GM19328 (cell line): Measurements from ENCODE around the gene ANTXR1.
"Not testable (repeated sequence)": the region's sequence is repeated elsewhere in the genome, so short reads cannot be mapped to it uniquely, and the experiment has no call there.

Source experiments
- ATAC-seq: cut with Tn5 transposase; IDR thresholded peaks from one replicate; pipeline ENCODE4 v1.9.1; 2021; ENCODE audit warnings: mild to moderate bottlenecking, moderate library complexity; ENCODE audit not compliant: unreplicated experiment

ANTXR1 gene

GRCh38 chr2:69223759-69224511 lies 211.0 kb downstream of the ANTXR1 start:
- ATAC-seq = no peak

- no peak for ATAC-seq
These were observed 211.5 kb downstream of the ANTXR1 start for GRCh38 chr2:69224512-69224837.

GRCh38 chr2:69225933-69226332 lies 213.0 kb downstream of the ANTXR1 start:
- no peak for ATAC-seq

- ATAC-seq = no peak
These were observed 213.9 kb downstream of the ANTXR1 start for GRCh38 chr2:69226903-69227302.

- no peak for ATAC-seq
These were observed 214.7 kb downstream of the ANTXR1 start for GRCh38 chr2:69227716-69228115.

- ATAC-seq = not testable (repeated sequence)
These were observed 218.0 kb downstream of the ANTXR1 start for GRCh38 chr2:69230946-69231345.

- no peak for ATAC-seq
These were observed 218.8 kb downstream of the ANTXR1 start for GRCh38 chr2:69231612-69232277.

GRCh38 chr2:69235835-69236234 lies 222.9 kb downstream of the ANTXR1 start:
- not testable (repeated sequence) for ATAC-seq

GRCh38 chr2:69237070-69237670 lies 224.2 kb downstream of the ANTXR1 start:
- ATAC-seq = no peak

GRCh38 chr2:69238449-69239031 lies 225.6 kb downstream of the ANTXR1 start:
- ATAC-seq = no peak

GRCh38 chr2:69241093-69241492 lies 228.1 kb downstream of the ANTXR1 start:
- ATAC-seq = no peak

- no peak for ATAC-seq
These were observed 228.9 kb downstream of the ANTXR1 start for GRCh38 chr2:69241664-69242514.

GRCh38 chr2:69242651-69243051 lies 229.7 kb downstream of the ANTXR1 start:
- no peak for ATAC-seq

- no peak for ATAC-seq
These were observed 230.7 kb downstream of the ANTXR1 start for GRCh38 chr2:69243652-69244051.

- ATAC-seq = no peak
These were observed 231.9 kb downstream of the ANTXR1 start for GRCh38 chr2:69244882-69245281.

GRCh38 chr2:69247583-69247982 lies 234.6 kb downstream of the ANTXR1 start:
- no peak for ATAC-seq

GRCh38 chr2:69248232-69248631 lies 235.3 kb downstream of the ANTXR1 start:
- no peak for ATAC-seq

GRCh38 chr2:69250981-69251380 lies 238.0 kb downstream of the ANTXR1 start:
- ATAC-seq = no peak

- no peak for ATAC-seq
These were observed 239.0 kb downstream of the ANTXR1 start for GRCh38 chr2:69251943-69252342.

GRCh38 chr2:69253112-69253511 lies 240.1 kb downstream of the ANTXR1 start:
- no peak for ATAC-seq
